Activated naive CD4-positive, alpha-beta T cell treated with anti-CD3 and anti-CD28 coated beads, Interleukin-2, amount 50 U/mL, for 16 hours (primary cell): ENCODE measurements around the gene SLC23A3.

Source experiments
- DNase-seq: peaks from one replicate; pipeline ENCODE4 v3.0.0-alpha.2; 2020

The SLC23A3 gene, protein sequence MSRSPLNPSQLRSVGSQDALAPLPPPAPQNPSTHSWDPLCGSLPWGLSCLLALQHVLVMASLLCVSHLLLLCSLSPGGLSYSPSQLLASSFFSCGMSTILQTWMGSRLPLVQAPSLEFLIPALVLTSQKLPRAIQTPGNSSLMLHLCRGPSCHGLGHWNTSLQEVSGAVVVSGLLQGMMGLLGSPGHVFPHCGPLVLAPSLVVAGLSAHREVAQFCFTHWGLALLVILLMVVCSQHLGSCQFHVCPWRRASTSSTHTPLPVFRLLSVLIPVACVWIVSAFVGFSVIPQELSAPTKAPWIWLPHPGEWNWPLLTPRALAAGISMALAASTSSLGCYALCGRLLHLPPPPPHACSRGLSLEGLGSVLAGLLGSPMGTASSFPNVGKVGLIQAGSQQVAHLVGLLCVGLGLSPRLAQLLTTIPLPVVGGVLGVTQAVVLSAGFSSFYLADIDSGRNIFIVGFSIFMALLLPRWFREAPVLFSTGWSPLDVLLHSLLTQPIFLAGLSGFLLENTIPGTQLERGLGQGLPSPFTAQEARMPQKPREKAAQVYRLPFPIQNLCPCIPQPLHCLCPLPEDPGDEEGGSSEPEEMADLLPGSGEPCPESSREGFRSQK

DNA sequence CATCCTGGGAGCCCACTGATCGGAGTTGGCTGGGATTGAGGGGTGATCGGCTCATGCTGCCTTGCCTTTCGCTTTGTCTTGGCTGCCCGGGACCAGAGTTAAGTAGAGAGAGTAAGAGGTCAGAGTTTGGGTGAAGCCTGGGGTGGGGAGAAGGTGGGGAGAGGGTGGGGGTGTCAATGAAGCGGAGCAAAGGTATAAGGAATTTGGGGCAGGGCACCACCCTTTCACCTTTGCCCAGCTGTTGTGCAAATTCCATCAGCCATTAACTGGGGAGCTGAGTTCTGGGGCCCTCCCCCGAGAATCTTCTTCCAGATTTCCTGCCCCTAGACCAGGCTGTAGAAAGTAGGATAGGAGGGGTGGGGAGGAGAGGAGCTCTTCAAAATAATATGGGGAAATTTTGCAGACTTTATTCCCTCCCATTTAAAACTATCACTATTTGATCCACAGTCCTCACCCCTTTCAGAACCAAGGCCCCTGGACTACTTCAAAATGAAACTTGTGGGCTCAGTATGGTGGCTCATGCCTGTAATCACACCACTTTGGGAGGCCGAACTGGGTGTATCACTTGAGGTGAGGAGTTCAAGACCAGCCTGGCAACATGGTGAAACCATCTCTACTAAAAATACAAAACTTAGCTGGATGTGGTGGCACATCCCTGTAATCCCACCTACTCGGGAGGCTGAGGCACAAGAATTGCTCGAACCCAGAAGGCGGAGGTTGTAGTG is at the start of gene SLC23A3:
SLC23A3 (minus strand) TSS at position 100 of the 725 bp plus-strand sequence; CDS start at position 55, 45 bp downstream.
- no peak for DNase-seq

DNA sequence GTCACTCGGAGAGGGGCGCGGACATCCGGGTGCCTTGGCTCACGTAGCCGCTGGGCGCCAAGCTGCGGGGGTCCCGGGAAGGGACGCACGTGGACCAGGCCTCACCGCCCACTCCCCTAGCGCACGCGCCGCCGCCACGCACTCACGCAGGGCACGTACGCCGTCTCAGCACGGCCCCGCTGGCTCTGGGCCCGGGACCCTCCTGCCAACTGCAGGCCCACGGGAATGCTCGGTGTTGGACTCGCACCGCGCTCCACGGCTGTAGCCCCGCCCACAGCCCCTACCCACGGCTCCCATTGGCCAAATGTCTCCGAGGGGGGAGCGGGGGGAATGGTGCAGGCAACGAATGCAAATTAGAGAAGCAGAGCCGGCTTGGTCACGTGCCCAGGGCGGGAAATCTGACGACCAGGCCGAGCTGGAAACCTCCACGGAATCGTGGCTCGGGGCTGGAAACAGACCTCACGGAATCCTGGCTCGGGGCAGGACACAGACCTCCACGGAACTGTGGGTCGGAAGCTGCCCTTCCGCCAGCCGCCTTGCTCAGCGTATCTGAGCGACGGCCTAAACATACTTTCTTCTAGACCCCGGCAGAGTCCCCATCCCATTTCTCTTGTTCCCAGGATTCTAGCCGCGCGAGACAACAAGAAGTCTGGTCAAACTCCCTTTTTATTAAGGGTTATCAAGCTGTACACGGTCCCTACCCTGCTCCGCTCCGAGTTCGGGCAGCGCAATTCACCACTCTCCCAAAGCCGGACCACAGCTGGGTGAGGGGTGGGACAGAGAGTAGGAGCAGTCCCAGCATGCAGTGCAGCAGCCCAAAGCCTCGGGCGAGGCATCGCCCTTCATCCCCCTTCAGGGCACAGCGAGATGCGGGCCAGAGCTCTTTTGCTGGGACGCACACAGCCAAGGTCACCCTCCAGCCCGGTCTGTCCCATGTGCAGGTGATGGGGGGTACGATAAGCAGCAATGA is 49.2 kb upstream of the SLC23A3 start, which contains the start of gene ABCB6:
ABCB6 (minus strand) TSS at position 227 of the 970 bp plus-strand sequence. CDS start 285 bp downstream, outside the sequence.
- DNase-seq: peak; percentile 91

DNA sequence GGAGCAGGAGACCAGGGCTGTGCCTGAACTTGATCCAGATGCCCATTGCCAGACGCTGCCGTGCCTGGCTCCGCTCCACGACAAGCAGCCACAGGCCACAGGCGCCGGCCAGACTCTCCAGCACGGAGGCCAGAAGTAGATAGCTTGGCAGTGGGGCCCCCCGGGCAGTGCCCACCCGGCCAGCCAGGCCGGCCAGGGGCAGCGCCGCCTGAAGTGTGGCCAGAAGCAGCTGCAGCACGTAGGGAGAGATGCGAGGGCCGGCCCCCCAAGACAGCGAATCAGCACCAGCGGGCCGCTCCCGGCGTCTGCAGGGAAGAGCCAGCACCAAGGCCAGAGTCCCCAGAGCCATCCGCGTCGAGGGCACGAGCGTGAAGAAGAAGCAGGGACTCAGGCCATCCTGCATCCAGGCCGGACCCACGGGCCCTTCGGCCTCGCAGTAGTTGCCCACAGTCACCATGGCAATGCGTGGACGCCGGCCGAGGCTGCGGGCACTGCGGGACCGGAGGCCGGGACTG is 48.4 kb upstream of the SLC23A3 start:
- DNase-seq: peak; percentile 41

DNA sequence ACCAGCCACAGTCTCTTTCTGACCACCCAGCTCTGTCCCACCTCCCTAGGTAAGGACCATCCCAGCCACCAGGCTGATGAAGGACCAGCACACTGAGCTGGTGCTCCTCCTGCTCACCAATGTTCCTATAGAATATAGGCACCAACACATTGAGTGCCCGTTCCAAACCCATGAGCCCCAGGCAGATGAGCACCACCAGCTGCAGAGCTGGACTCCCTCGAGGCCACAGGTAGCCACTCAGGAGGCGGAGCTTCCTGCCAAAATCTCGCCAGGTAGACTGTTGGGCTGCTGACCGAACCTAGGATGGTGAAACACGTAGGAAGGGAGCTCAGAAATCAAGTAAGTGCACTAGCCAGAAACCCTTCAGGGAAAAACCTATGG is 46.7 kb upstream of the SLC23A3 start:
- DNase-seq: no peak

DNA sequence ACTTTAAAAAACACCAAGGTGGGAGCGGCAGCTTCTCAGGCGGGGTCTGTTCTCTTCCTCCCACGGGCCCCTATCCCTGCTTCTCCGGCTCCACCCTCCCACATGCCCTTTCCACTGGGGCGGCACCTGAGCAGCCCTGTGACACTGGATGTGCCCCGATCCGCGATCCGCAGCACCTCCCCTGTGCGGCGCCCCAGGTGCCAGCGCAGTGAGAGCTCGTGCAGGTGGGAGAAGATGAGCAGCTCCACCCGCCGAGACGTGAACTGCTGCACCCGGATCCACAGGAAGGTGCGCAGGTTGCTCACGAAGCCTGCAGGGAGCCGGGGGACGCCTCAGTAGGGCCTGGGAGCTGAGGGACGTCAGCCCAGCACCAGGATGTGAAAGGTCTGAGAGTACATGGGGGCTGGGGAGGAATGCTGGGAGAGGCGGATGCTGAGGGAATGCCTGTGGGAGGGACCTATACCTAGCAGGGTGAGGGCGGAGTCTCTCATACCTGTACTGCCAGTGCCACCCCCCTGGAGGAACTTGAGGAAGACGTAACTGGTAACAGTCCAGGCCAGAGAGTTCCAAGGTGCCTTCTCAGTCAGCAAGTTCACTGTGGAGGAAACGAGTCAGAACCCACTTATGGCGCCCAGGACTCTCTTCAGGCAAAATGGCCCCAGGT is 46.2 kb upstream of the SLC23A3 start:
- no peak for DNase-seq

DNA sequence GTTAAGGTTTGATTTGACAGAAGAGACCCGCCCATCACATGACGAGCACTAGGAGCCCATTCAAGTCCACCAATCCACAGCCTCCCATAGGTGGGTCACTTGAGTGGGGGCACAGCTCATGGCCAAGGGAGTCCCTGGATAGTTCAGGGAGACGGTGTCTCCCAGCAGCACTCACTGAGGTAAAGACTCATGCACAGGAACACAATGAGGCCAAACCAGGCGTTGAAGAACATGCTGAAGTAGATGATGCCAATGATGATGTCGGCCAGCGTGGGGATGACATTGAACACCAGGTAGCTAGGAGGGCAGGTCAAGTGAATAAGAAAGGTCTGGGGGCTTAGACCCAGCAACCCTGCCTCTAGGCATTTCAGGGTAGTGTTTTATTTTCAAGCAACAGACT is 45.0 kb upstream of the SLC23A3 start:
- DNase-seq: no peak

DNA sequence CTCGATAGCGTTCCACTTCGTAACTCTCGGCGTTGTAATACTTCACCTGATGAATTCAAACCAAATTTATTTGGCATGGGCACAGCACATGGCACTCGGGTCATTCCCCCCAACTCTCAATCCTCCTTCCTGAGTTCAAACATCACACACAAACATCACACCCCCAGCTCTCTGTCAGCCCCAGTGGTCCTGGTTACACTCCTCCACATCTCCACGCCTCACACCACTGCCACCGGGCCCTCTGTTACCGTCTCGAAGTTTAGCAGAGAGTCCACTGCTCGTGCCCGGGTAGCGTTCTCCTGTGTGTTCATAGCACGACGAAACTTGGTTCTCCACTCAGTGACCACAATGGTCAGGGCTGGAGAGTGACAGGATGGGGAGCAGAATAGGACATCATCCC is 44.3 kb upstream of the SLC23A3 start:
- no peak for DNase-seq

DNA sequence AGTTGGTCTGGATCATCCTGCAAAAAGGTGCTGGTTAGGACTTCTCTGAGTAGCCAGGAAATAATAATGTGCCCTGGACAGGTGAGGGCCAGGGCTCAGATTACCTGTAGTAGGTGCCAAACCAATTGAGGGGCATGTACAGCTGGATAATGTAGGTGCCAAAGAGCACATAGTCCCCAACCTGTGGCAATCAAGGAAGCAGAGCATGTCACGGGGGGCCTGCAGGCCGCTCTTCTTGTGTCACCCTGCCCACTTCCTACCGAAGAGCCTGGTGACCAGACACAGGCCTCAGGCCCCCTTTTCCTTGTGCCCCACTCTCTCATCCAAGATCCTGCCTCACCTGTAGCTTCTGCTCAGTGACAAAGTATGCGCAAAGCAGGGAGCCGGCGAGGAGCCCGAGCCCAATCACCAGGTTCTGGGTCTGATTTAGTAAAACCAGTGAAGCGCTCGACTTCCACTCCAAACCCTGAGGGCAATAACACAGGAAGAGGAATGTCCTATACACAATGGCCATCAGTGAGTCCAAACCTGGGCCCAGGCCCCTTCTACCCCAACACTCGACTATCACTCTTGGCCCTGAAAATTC is 43.8 kb upstream of the SLC23A3 start:
- no peak for DNase-seq

DNA sequence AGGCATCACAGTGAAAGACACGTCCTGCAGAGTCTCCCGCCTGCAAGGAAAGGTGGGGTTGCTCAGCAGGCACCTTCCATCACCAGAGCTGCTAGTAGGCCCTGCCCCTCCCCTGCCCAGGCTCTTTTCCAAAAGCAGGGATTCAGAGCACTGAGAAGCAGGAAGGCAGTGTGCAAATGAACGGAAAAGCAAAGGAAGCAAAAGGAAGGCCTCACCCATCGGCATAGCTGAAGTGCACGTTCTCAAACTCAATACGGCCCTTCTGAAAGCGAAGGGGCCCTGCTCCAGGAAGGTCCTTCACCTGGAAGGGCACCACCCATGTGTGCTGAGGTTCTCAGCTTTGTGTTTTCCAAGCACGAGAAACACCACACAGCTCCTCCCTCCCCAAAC is 43.2 kb upstream of the SLC23A3 start:
- no peak for DNase-seq

DNA sequence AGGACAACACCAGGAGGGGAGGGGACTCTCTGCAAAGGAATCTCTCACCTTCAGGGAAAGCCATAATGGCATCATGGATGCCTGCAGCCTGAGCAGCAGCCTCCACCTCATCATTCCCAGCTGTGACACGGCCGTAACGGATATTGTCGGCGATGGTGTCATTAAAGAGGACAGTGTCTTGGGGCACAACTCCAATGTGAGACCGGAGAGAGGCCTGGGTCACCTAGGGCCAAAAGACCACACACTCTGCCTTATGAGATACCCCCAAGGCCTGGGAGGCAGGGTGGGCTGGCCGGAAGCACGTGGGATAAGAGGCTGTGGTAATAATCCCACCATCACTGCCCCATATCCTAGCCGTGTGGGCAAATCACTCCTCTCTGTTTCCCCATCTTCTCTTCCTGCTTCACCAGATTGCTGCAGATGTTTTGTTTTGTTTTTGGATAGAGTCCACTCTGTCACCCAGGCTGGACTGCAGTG is 41.1 kb upstream of the SLC23A3 start:
- no peak for DNase-seq

DNA sequence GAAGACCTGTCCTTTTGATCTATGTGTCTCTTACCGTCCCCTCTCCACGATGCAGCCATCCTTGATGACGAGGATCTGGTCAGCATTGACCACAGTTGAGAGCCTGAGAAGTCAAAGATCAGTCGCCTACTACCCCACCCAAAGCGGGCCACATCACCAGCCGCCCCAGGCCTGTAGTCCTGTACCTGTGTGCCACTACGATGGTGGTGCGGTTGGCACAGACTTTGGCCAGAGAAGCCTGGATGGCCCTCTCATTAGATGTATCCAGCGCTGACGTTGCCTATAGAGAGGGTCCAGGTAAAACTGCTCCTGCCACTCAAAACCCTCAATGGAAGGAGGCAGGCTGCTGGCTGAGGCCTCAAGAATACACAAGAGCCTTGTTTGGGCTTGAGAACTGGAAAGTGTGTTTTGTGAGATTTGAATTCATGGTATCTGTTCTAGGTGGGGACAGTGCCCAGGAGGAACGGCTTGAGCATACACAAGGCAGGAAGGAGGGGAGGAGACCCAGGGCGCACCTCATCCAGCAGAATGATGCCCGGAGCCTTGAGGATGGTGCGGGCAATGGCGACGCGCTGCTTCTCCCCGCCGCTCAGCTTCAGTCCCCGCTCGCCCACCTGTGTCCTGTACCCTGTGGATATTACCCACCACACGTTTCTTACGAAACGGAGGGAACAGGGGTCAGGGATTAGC is 40.5 kb upstream of the SLC23A3 start:
- no peak for DNase-seq

DNA sequence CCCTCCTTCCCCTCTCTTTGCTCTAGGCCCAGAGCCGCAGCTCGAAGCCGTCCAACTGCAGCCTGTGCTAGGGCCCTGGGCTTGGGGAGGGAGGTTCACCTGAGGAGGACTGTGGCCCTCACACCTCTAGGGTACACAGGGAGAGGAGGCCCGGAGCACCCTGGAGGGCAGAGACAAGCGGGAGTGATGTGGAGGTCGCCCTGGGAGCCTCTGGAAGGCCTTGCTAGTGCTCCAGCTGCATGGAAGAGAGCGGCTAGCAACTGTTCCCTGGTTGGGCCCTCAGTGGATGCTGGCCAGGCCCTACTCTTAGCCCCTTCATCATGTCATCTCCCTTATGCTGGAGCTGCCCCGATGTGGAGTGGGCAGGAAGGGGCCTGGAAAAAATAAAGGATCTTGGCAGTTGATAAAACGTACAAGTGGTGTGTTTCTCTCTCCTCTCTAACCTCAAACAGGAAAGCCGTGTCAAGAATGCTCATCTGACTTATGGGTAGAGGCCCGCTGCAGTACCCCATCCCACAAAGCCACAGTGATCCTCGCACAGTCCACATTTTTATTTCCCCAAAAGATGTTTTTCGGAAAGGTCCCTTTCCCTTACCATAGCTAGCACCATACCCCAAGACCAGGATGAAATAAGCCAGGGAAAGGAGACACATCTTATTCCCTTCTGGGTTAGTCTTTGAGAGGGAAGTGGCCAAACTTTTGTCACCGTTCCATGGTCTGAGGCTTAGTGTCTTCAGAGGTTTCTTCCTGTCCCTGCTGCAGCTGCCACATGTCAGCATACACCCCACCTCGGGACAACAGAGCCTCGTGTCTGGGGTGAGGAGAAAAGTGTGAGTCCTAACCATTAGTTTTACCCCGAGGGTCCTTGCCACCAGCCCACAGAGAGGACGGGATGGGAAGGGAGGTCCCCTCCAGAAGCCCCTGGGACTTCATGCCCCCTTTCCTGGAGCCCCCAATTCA is 39.7 kb upstream of the SLC23A3 start:
- no peak for DNase-seq

DNA sequence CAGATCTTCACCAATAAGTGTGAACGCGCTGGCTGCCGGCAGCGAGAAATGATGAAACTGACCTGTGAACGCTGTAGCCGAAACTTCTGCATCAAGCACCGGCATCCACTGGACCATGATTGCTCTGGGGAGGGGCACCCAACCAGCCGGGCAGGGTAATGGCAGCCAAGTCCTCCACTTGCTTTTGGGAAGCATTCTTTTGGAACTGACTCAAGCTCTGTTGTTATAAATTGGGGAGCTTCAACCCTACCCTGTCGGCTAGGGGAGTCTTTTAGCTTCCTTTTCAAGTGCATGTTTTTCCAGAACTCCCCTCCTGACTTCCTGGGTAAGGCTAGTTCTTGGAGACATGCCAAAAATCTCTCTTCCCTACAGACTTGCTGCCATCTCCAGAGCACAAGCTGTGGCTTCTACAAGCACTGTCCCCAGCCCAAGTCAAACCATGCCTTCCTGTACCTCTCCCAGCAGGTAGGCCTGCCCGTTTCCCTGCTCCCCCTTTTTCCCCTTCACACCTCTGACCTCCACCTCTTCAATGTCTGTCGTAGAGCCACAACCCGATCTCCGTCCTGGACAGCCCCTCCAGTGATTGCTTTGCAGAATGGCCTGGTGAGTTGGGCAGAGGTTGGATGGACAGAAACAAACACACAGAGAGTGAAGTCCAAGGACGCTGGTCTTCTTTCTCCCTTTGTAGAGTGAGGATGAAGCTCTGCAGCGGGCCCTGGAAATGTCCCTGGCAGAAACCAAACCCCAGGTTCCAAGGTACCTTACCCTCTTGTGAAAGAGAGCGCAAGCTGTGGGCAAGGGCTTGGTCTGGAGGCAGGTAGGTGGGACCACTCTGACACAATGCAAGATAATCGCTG is 38.3 kb upstream of the SLC23A3 start:
- no peak for DNase-seq

DNA sequence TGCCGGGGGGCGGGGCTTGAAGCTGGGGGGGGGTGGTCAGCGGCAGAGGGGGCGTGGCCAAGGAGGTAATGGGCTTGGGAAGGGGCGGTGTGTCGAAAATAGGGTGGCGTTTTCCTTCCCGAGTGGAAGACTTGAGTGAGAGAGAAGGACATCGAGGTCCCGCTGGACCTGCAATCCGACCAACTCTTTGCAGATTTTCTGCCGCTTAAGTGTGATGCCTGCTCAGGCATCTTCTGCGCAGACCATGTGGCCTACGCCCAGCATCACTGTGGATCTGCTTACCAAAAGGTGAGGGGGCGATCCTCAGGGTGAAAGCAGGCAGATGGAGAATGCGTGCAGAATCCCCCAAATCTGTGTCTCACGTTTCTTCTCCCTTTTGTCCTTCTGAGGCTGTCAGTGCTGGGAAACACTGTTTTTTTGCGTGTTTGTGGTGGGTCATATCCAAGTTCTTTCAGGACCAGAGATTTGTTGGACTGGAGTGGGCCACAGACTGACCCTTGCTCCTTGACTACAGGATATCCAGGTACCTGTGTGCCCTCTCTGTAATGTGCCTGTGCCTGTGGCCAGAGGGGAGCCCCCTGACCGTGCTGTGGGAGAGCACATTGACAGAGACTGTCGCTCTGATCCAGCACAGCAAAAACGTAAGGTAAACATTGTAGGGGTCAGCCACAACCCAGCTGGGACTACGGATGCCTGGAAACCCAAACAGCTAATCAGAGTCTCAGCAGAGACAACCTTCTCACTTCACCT is 37.5 kb upstream of the SLC23A3 start:
- DNase-seq: no peak

DNA sequence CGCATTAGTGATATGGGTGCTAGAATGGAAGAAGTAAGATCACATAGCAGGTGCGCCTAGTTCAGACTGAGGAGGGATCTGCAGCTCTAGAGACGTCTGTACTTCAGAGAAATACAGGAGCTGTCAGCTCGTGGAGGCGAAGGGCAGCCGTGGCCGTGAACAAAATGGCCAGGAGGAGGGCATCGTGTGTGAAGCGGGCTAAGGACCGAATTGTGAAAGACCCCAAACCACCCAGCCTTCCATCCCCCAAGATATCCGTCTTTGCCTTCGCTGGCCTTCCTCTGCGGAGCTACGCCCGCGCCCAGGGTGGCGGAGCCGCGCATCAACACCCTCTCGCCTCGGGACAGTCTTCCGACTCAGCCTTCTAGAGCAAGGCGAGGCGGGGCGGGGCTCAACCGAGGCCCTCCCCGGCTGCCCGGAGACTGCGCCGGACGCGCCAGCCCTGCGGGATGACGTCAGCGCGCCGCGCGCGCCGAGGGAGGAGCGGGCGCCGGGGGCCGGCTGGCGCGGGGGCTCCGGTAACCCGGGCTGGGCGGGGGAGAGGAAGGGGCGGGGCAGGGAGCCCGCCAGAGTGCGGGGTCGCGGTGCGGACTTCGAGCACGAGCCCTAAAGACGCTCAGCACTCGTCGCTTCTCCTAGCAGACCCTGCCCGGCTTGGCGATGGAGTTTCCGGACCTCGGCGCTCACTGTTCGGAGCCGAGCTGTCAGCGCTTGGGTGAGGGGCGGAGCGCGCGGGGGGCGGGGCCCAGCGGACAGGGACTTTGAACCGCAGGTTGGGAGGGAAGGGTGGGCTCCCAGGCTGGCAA is 36.7 kb upstream of the SLC23A3 start, which contains the start of gene ZFAND2B:
ZFAND2B (plus strand) TSS at position 455 of the 806 bp plus-strand sequence; CDS start at position 661, 206 bp downstream.
- DNase-seq: peak; percentile 96

DNA sequence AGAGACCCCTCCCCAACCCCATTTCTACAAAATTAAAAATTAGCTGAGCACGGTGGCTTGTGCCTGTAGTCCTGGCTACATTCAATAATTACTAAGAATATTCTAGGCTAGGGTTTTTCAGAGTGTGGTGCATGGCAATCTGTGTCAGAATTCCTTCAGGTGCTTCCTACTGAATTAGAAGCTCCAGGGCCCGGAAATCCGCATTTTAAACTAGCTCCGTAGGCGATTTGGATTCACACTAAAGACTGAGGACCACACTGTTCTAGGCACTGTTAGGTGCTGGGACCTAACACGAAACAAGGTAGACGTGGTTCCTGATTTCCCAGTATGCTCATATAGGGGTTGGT is 36.1 kb upstream of the SLC23A3 start:
- no peak for DNase-seq

DNA sequence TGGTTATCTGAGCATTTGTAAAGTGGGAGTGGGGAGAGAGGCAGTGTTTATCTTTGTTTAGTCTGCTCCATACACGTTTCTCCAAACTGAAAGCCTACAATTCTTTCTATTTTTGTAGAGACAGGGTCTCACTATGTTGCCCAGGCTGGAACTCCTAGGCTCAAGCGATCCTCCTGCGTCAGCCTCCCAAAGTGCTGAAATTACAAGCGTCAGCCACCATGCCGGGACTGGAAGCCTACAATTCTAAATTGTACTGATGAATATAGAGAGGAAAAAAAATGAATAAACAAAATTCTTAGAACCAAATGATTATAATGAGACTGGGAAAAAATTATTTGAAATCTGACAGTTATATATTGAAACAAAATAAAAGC is 35.3 kb upstream of the SLC23A3 start:
- DNase-seq: no peak
